Upper lobe of left lung (tissue), 6 donors: ENCODE data around the gene SPRED3. TPM values are rescaled to one million over a fixed set of nuclear protein-coding genes. Genes with fewer than 3 reads are reported as not detected.
A peak's percentile ranks its signal among the peaks of the same experiment; 100 is the strongest.

ENCODE experiments used
- ATAC-seq, 2 donors: fragments of 200-7000 bp; cut with Tn5 transposase; one replicate each; pipeline ENCODE4 v1.9.1; 2022; ENCODE audit warnings: mild to moderate bottlenecking in 2 of 2, moderate library complexity in 2 of 2; ENCODE audit not compliant: low FRiP score in 2 of 2
- DNase-seq, 2 donors: peaks; one replicate each; pipeline ENCODE4 v3.0.0-alpha.2; 2019 to 2020
- H3K27ac ChIP-seq, 4 donors: fragments of 200-600 bp; sonication (generic); one replicate each; pipeline ENCODE4 v1.5.1; 2016 to 2019
- H3K27me3 ChIP-seq, 4 donors: fragments of 200-600 bp; sonication (generic); one replicate each; pipeline ENCODE4 v1.5.1; 2017 to 2019
- H3K36me3 ChIP-seq, 4 donors: fragments of 200-600 bp; sonication (generic); one replicate each; pipeline ENCODE4 v1.5.1; 2016 to 2019
- H3K4me1 ChIP-seq, 4 donors: fragments of 200-600 bp; sonication (generic); one replicate each; pipeline ENCODE4 v1.5.1; 2018 to 2019
- H3K4me3 ChIP-seq, 4 donors: fragments of 200-600 bp; sonication (generic); one replicate each; pipeline ENCODE4 v1.5.1; 2017 to 2019; ENCODE audit warnings: mild to moderate bottlenecking in 2 of 4, moderate library complexity in 1 of 4
- H3K9me3 ChIP-seq, 4 donors: fragments of 200-600 bp; sonication (generic); one replicate each; pipeline ENCODE4 v1.5.1; 2018 to 2019
- CTCF ChIP-seq, 6 experiments: fragments of 450-650 bp in 4 of 6; fragments of 200-600 bp in 2 of 6; sonication (generic) in 2 of 6; IDR thresholded peaks; one replicate each; pipeline ENCODE4 v1.5.1; 2016 to 2019; ENCODE audit warnings: antibody characterized with exemption in 6 of 6
- EP300 ChIP-seq, 4 donors: sonication (generic); formaldehyde crosslinking; IDR thresholded peaks; one replicate each; pipeline ENCODE4 v1.5.1; 2017; ENCODE audit warnings: antibody characterized with exemption in 4 of 4, control low read depth in 2 of 4
- POLR2A ChIP-seq, 4 donors: fragments of 450-650 bp; IDR thresholded peaks; one replicate each; pipeline ENCODE4 v1.5.1; 2016 to 2017; ENCODE audit warnings: antibody characterized with exemption in 4 of 4, mild to moderate bottlenecking in 2 of 4
- POLR2AphosphoS5 ChIP-seq, 2 donors: sonication (generic); formaldehyde crosslinking; IDR thresholded peaks; one replicate each; pipeline ENCODE4 v1.5.1; 2017; ENCODE audit warnings: antibody characterized with exemption in 2 of 2
- WGBS, 2 donors: methylation state at CpG; one replicate each; pipeline ENCODE4 v1.1.5; 2017 to 2018; 5-methylcytosine and 5-hydroxymethylcytosine counted together
- total RNA-seq, 6 donors: library from RNA; depleted of rRNA in 4 of 6; stranded (reverse); fragments of >200 nt in 4 of 6; gene quantifications; one replicate each; pipeline versions ENCODE4 v1.1.0 to v1.2.1, GENCODE V29; 2016 to 2021
- donor health status: DM: no; HTN: no; CAD: no; lungs with moderate emphysema.
- donor health status: DM: no; HTN: yes; CAD: no; lungs with severe emphysema.

The SPRED3 gene
- total RNA-seq, 6 donors from 2014 or later = 0.11 to 2.1 (median 0.85) TPM

- Histone ChIP-seq H3K4me3 (no peak overlapping the region), H3K36me3 (no peaks in the 10 kb centered on the region), H3K9me3 (no peaks in the 10 kb centered on the region), H3K27me3 (peaks cover 0 to 5% (median 0%) of the 10 kb centered on the region in 4 donors), H3K4me1 (no peaks in the 10 kb centered on the region), H3K27ac (no peak overlapping the region)
- 82 to 85% methylated on average over 3 to 4 of the region's 9 CpGs for WGBS, 2 donors
- no peak for TF ChIP-seq CTCF (IDR thresholded peaks at IDR 0.05)
- DNase-seq (no peak), ATAC-seq (no peak)
Measured at GRCh38 chr19:38351865-38352395, 36.6 kb upstream of the SPRED3 start.

- TF ChIP-seq CTCF (IDR thresholded peaks at IDR 0.05) (no peak), POLR2A (IDR thresholded peaks at IDR 0.05) (no peak), POLR2AphosphoS5 (IDR thresholded peaks at IDR 0.05) (no peak), EP300 (IDR thresholded peaks at IDR 0.05) (no peak)
- H3K4me1 ChIP-seq = no peaks in the 10 kb centered on the region
- H3K9me3 ChIP-seq = no peaks in the 10 kb centered on the region
- ATAC-seq (no peak), DNase-seq (no peak)
- H3K27me3 ChIP-seq = peaks cover 0 to 5% (median 0%) of the 10 kb centered on the region in 4 donors
- no peaks in the 10 kb centered on the region for H3K36me3 ChIP-seq
- 71 to 85% methylated on average over 7 to 8 of the region's 8 CpGs for WGBS, 2 donors
- H3K4me3 ChIP-seq = no peak overlapping the region
- no peak overlapping the region for H3K27ac ChIP-seq
Measured at GRCh38 chr19:38352611-38353010, 35.9 kb upstream of the SPRED3 start.

- peak in 1 of 2 donors; percentile 4 for ATAC-seq
- TF ChIP-seq POLR2AphosphoS5 (IDR thresholded peaks at IDR 0.05) = no peak
- no peak for TF ChIP-seq POLR2A (IDR thresholded peaks at IDR 0.05)
- no peak for TF ChIP-seq EP300 (IDR thresholded peaks at IDR 0.05)
- TF ChIP-seq CTCF (IDR thresholded peaks at IDR 0.05) = no peak
Measured at GRCh38 chr19:38355728-38356725, 32.5 kb upstream of the SPRED3 start.

GRCh38 chr19:38358071-38358470 lies 30.4 kb upstream of the SPRED3 start:
- peaks cover 18 to 21% (median 20%) of the 10 kb centered on the region in 4 donors for H3K4me1 ChIP-seq
- H3K4me3 ChIP-seq = no peak overlapping the region
- DNase-seq (no peak), ATAC-seq (no peak)
- peaks cover 0 to 19% (median 1%) of the 10 kb centered on the region in 4 donors for H3K27me3 ChIP-seq
- TF ChIP-seq EP300 (IDR thresholded peaks at IDR 0.05) (no peak), POLR2AphosphoS5 (IDR thresholded peaks at IDR 0.05) (no peak)
- H3K9me3 ChIP-seq = no peaks in the 10 kb centered on the region
- WGBS, 2 donors = 29 to 50% methylated on average over 5 of the region's 5 CpGs
- no peaks in the 10 kb centered on the region for H3K36me3 ChIP-seq
- H3K27ac ChIP-seq = no peak overlapping the region

More at GRCh38 chr19:38355728-38356725, 32.5 kb upstream of the SPRED3 start:
- H3K27me3 ChIP-seq = peaks cover 0 to 13% (median 1%) of the 10 kb centered on the region in 4 donors
- no peak for DNase-seq
- H3K4me3 ChIP-seq = no peak overlapping the region
- H3K9me3 ChIP-seq = no peaks in the 10 kb centered on the region
- H3K36me3 ChIP-seq = no peaks in the 10 kb centered on the region
- 73% methylated on average over 16 of the region's 16 CpGs for WGBS, 2 donors
- no peak overlapping the region for H3K27ac ChIP-seq
- peaks cover 0 to 1% (median under 1%) of the 10 kb centered on the region in 4 donors for H3K4me1 ChIP-seq

- peaks cover 18 to 22% (median 21%) of the 10 kb centered on the region in 4 donors for H3K4me1 ChIP-seq
- H3K9me3 ChIP-seq = no peaks in the 10 kb centered on the region
- H3K36me3 ChIP-seq = no peaks in the 10 kb centered on the region
- DNase-seq = no peak
- no peak for TF ChIP-seq POLR2A (IDR thresholded peaks at IDR 0.05)
- no peak for TF ChIP-seq CTCF (IDR thresholded peaks at IDR 0.05)
- no peak for TF ChIP-seq POLR2AphosphoS5 (IDR thresholded peaks at IDR 0.05)
- TF ChIP-seq EP300 (IDR thresholded peaks at IDR 0.05) = no peak
- H3K4me3 ChIP-seq = no peak overlapping the region
- no peak overlapping the region for H3K27ac ChIP-seq
- peaks cover 0 to 18% (median 1%) of the 10 kb centered on the region in 4 donors for H3K27me3 ChIP-seq
- no peak for ATAC-seq
- WGBS, 2 donors = 56% methylated on average over 12 to 18 of the region's 18 CpGs
Measured at GRCh38 chr19:38359242-38360021, 29.1 kb upstream of the SPRED3 start.
